HCT116 (cell line): ENCODE measurements around the gene PTOV1. TPM values are rescaled to one million over a fixed set of nuclear protein-coding genes. Genes with fewer than 3 reads are reported as not detected.

Experiments used
- ATAC-seq: fragments of 200-7000 bp; cut with Tn5 transposase; 2 replicates; pipeline ENCODE4 v1.9.1; 2020; ENCODE audit warnings: mild to moderate bottlenecking, moderate library complexity
- BruUV-seq: library from RNA; stranded (reverse); fragments of 400-500 nt; replicated peaks from 2 replicates; lab custom pipeline; 2021; lab: Mats Ljungman, UMichigan
- CTCF ChIA-PET: fragments of 300-600 bp; sonication (Branson Sonifier 250); formaldehyde crosslinking; loops from one replicate; lab custom pipeline; 2021; ENCODE audit warnings: antibody characterized with exemption; lab: Charles Lee
- POLR2A ChIA-PET: fragments of 300-600, 350-600 bp; sonication (Branson Sonifier 250); formaldehyde crosslinking; loops from one replicate; lab custom pipeline; 2021; ENCODE audit warnings: antibody characterized with exemption; lab: Charles Lee
- RAD21 ChIA-PET, 2 experiments: fragments of 300-600 bp; sonication (Branson Sonifier 250); formaldehyde crosslinking; loops; one replicate each; lab custom pipeline; 2023; ENCODE audit warnings: low total read pairs in 2 of 2; ENCODE audit not compliant: uncharacterized antibody in 2 of 2, unreplicated experiment in 2 of 2, low non-redundant PET in 1 of 2; lab: Charles Lee
- DNase-seq: peaks from one replicate; pipeline ENCODE4 v3.0.0-alpha.2; 2010; ENCODE audit warnings: low read depth, low spot score
- H2AFZ ChIP-seq: fragments of 200-600 bp; shearing (Covaris generic), sonication (generic); 2 replicates; pipeline ENCODE4 v1.6.1; 2017; ENCODE audit warnings: low read depth, mixed run types, mixed read lengths, antibody characterized with exemption, low read length; ENCODE audit not compliant: poor library complexity, severe bottlenecking
- H3K27ac ChIP-seq: 2 replicates; pipeline ENCODE4 v1.5.1; 2012; ENCODE audit warnings: low read depth, low read length
- H3K27me3 ChIP-seq: fragments of 200-600 bp; sonication (generic); 2 replicates; pipeline ENCODE4 v1.6.1; 2016; ENCODE audit warnings: mixed run types, low read length, mixed read lengths; ENCODE audit not compliant: insufficient read depth
- H3K36me3 ChIP-seq, 2 experiments: fragments of 200-500 bp in 1 of 2; fragments of 200-600 bp in 1 of 2; sonication (Bioruptor generic) in 1 of 2; sonication (generic) in 1 of 2; 2 replicates each; pipeline versions ENCODE4 v1.5.1 to v1.6.1; 2014 to 2016; ENCODE audit warnings: low read length in 2 of 2, inconsistent platforms in 1 of 2, mixed read lengths in 1 of 2, mixed run types in 1 of 2; ENCODE audit not compliant: insufficient read depth in 2 of 2, control insufficient read depth in 1 of 2
- H3K4me1 ChIP-seq, 2 experiments: fragments of 200-600 bp in 1 of 2; sonication (generic) in 1 of 2; 2 replicates each; pipeline versions ENCODE4 v1.5.1 to v1.6.1; 2012 to 2017; ENCODE audit warnings: low read length in 2 of 2, inconsistent platforms in 1 of 2, mild to moderate bottlenecking in 1 of 2, mixed read lengths in 1 of 2, mixed run types in 1 of 2, moderate library complexity in 1 of 2; ENCODE audit not compliant: insufficient read depth in 2 of 2, control insufficient read depth in 1 of 2
- H3K4me2 ChIP-seq: fragments of 200-600 bp; sonication (generic); 2 replicates; pipeline ENCODE4 v1.6.1; 2017; ENCODE audit warnings: mixed run types, low read length, mixed read lengths
- H3K4me3 ChIP-seq, 2 experiments: fragments of 200-600 bp in 1 of 2; sonication (generic) in 1 of 2; replicated peaks in 1 of 2; 2 replicates each; pipeline ENCODE4 v1.5.1; 2011 to 2016; ENCODE audit warnings: low read length in 2 of 2, control low read depth in 1 of 2, low read depth in 1 of 2, mild to moderate bottlenecking in 1 of 2, mixed read lengths in 1 of 2, mixed run types in 1 of 2
- H3K79me2 ChIP-seq: fragments of 200-600 bp; sonication (generic); 2 replicates; pipeline ENCODE4 v1.6.1; 2017; ENCODE audit warnings: mild to moderate bottlenecking, mixed run types, low read length, moderate library complexity, mixed read lengths; ENCODE audit not compliant: insufficient read depth
- H3K9ac ChIP-seq: fragments of 200-600 bp; sonication (generic); 2 replicates; pipeline ENCODE4 v1.6.1; 2016; ENCODE audit warnings: low read length, mixed read lengths
- H3K9me2 ChIP-seq: fragments of 200-600 bp; sonication (generic), shearing (Covaris generic); 2 replicates; pipeline ENCODE4 v1.6.1; 2017; ENCODE audit warnings: mixed run types, mild to moderate bottlenecking, moderate library complexity; ENCODE audit not compliant: insufficient read depth
- H3K9me3 ChIP-seq, 2 experiments: fragments of 200-500 bp in 1 of 2; fragments of 200-600 bp in 1 of 2; sonication (Bioruptor generic) in 1 of 2; sonication (generic) in 1 of 2; 2 replicates each; pipeline ENCODE4 v1.6.1; 2014 to 2017; ENCODE audit warnings: low read length in 2 of 2, mixed read lengths in 2 of 2, inconsistent platforms in 1 of 2, low read depth in 1 of 2, mild to moderate bottlenecking in 1 of 2, mixed run types in 1 of 2, moderate library complexity in 1 of 2; ENCODE audit not compliant: control insufficient read depth in 1 of 2, insufficient read depth in 1 of 2
- H4K20me1 ChIP-seq: fragments of 200-600 bp; sonication (generic), shearing (Covaris generic); 2 replicates; pipeline ENCODE4 v1.6.1; 2017; ENCODE audit warnings: mixed run types, mild to moderate bottlenecking, moderate library complexity; ENCODE audit not compliant: insufficient read depth
- CBX3 ChIP-seq: IDR thresholded peaks from 2 replicates; pipeline ENCODE4 v1.6.1; 2012; ENCODE audit warnings: low read depth
- EGR1 ChIP-seq: IDR thresholded peaks from 2 replicates; pipeline ENCODE4 v1.6.1; 2012; ENCODE audit warnings: low read depth
- YY1 ChIP-seq: IDR thresholded peaks from 2 replicates; pipeline ENCODE4 v1.6.1; 2011; ENCODE audit warnings: low read length, low read depth, moderate library complexity, mild to moderate bottlenecking; ENCODE audit not compliant: insufficient replicate concordance; ENCODE audit errors: extremely low read depth
- intact Hi-C: fragments of 100-400 bp; cut with micrococcal nuclease; formaldehyde crosslinking; loops from 2 replicates; pipeline ENCODE4 v1.10.0; 2022
- total RNA-seq: library from RNA; stranded (reverse); gene quantifications from one replicate; pipeline ENCODE4 v1.2.1, GENCODE V29; 2021; ENCODE audit not compliant: unreplicated experiment
- TF ChIP-seq, protein P1 (sequence below): IDR thresholded peaks from 2 replicates; pipeline ENCODE4 v1.6.1; 2012

The PTOV1 gene
- total RNA-seq, 1 experiment from 2014 or later: 236 TPM

DNA sequence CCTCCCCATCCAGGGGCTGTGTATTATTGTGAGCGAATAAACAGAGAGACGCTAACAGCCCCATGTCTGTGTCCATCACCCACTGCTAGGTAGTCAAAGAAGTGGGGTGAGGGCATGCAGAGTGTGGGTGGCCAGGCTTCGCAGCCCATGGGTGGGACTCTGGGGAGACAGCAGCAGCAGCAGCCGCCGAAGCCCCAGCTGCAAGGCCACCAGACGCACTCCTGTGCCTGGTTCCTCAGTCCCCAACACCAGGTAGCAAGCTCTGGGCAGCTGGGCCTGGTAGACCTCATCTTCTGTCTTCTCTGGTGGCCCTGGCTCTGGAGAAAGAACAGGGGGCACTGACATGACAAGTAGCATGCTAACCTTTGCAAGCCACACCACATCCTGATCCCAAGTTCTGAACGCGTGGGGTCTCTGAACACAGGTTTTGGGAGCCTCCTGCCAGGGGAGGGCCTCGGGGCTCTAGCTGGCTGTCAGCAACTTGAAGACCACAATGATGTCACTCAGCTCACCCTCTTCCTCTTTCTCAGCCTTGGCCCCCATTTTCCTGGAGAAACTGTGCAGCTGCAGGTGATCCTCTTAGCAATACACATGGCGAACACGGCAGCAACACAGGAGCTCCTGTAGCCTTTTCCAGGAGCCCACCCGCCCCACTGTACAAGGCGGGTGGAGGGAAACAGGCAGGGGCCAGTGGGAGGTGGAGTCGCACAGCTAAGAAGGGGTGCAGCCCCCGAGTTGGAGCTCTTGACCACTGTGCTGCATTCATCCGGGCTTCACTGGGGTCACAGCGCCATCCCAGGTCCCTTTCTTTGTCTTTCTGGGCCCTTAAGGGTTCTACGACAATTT is 43.7 kb upstream of the PTOV1 start (continued):
- TF ChIP-seq, protein P1, sequence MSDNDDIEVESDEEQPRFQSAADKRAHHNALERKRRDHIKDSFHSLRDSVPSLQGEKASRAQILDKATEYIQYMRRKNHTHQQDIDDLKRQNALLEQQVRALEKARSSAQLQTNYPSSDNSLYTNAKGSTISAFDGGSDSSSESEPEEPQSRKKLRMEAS: no peak

DNA sequence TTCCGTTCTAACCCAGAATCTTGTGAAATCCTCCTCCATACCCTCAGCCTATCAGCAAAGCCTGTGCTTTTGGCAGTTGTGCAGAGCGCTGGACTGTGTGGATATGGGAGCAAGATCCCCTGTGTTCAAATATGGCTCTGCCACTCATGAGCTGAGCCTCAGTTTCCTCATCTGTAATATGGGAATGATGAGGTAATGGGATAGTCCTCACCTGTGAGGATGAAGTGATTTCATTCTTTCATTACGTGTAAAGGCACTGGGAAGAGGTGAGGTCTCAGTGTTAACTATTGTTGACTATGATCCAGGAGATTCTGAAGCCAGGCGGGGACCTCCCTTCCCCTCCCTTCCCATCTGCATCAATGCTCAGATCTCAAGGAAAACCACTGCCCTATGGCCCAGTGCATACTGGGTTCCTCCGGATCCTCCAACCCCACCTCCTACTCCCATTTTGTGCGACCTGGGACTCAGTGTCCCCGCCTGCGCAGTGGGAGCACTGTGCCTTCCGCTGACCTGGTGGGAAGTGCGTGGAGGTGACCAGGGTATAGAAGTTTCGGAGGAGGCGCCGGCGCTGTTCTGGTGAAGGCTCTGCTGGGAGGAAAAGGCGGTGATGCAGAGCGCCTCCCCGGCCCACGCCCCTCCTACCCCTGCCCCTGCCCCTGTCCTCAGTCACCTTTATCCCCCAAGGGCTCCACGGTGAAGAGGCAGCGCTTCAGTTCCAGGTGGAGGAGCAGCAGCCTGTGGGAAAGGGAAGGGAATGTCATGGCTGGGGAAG is 42.9 kb upstream of the PTOV1 start:
- no peaks in the 10 kb centered on the region for H3K9me3 ChIP-seq
- DNase-seq (no peak), ATAC-seq (no peak)
- ChIA-PET RAD21 (no interaction called here), CTCF (no interaction called here), POLR2A (no interaction called here)
- intact Hi-C loops: loop anchor here (5.0 kb wide), 1 partner anchor 41 kb away; the partner anchor contains the start of gene AP2A1
- H2AFZ ChIP-seq: no peak overlapping the region
- no peak for TF ChIP-seq EGR1
- TF ChIP-seq CBX3: no peak
- no peak for TF ChIP-seq YY1
- peak overlapping the region; percentile 15 to 60 for H3K4me3 ChIP-seq
- TSS peak; percentile 53 for BruUV-seq
- peak overlapping the region; percentile 66 for H3K9ac ChIP-seq
- H3K36me3 ChIP-seq: peaks cover 0 to 3% of the 10 kb centered on the region in 2 experiments; a peak in 3 of 4 replicates
- H3K4me2 ChIP-seq: peak overlapping the region; percentile 78
- peaks cover 4 to 37% of the 10 kb centered on the region in 2 experiments; a peak in 3 of 4 replicates for H3K4me1 ChIP-seq
- no peaks in the 10 kb centered on the region for H3K79me2 ChIP-seq
- H3K27ac ChIP-seq: no peak overlapping the region; the same call in 1 of the 2 replicates
- H3K27me3 ChIP-seq: no peaks in the 10 kb centered on the region
- H3K9me2 ChIP-seq: no peaks in the 10 kb centered on the region
- no peaks in the 10 kb centered on the region for H4K20me1 ChIP-seq
